Thyroid gland (tissue), 4 donors: ENCODE results near the gene TMEM151B. TPM values are rescaled to one million over a fixed set of nuclear protein-coding genes. Genes with fewer than 3 reads are reported as not detected.

Source experiments
- DNase-seq, 2 donors: peaks; one replicate each; pipeline ENCODE4 v3.0.0-alpha.2; 2019
- H3K27ac ChIP-seq, 3 donors: fragments of 200-600 bp; sonication (generic); 1 replicate in 2 of 3; 2 replicates in 1 of 3; pipeline ENCODE4 v1.5.1; 2016 to 2019; ENCODE audit warnings: mild to moderate bottlenecking in 1 of 3, moderate library complexity in 1 of 3
- H3K27me3 ChIP-seq: fragments of 200-600 bp; sonication (generic); one replicate; pipeline ENCODE4 v1.5.1; 2019
- H3K36me3 ChIP-seq, 2 donors: fragments of 200-600 bp; sonication (generic); one replicate each; pipeline ENCODE4 v1.5.1; 2016 to 2019
- H3K4me1 ChIP-seq, 2 donors: fragments of 200-600 bp; sonication (generic); one replicate each; pipeline ENCODE4 v1.5.1; 2017 to 2019
- H3K4me3 ChIP-seq, 3 donors: fragments of 200-600 bp; sonication (generic); replicated peaks in 1 of 3; 1 replicate in 2 of 3; 2 replicates in 1 of 3; pipeline ENCODE4 v1.5.1; 2016; ENCODE audit warnings: mild to moderate bottlenecking in 1 of 3
- H3K9me3 ChIP-seq: fragments of 200-600 bp; sonication (generic); one replicate; pipeline ENCODE4 v1.5.1; 2017
- CTCF ChIP-seq, 6 experiments: fragments of 200-600 bp in 3 of 6; fragments of 450-650 bp in 3 of 6; sonication (generic) in 3 of 6; IDR thresholded peaks; one replicate each; pipeline ENCODE4 v1.5.1; 2016 to 2019; ENCODE audit warnings: antibody characterized with exemption in 6 of 6, mild to moderate bottlenecking in 2 of 6, inconsistent platforms in 1 of 6, moderate library complexity in 1 of 6
- POLR2A ChIP-seq, 2 donors: fragments of 450-650 bp; IDR thresholded peaks; one replicate each; pipeline ENCODE4 v1.6.1; 2017; ENCODE audit warnings: antibody characterized with exemption in 2 of 2, mild to moderate bottlenecking in 2 of 2, moderate library complexity in 1 of 2
- WGBS, 2 donors: methylation state at CpG; one replicate each; pipeline ENCODE4 v1.1.5; 2017; 5-methylcytosine and 5-hydroxymethylcytosine counted together
- intact Hi-C: fragments of 100-400 bp; cut with DNase I; formaldehyde crosslinking; loops from one replicate; pipeline ENCODE4 v1.15.1; 2023
- total RNA-seq, 4 donors: library from RNA; depleted of rRNA; stranded (reverse); fragments of >200 nt; gene quantifications; one replicate each; pipeline ENCODE4 v1.2.3, GENCODE V29; 2016

The TMEM151B gene
- total RNA-seq, 4 donors from 2014 or later: not detected

DNA sequence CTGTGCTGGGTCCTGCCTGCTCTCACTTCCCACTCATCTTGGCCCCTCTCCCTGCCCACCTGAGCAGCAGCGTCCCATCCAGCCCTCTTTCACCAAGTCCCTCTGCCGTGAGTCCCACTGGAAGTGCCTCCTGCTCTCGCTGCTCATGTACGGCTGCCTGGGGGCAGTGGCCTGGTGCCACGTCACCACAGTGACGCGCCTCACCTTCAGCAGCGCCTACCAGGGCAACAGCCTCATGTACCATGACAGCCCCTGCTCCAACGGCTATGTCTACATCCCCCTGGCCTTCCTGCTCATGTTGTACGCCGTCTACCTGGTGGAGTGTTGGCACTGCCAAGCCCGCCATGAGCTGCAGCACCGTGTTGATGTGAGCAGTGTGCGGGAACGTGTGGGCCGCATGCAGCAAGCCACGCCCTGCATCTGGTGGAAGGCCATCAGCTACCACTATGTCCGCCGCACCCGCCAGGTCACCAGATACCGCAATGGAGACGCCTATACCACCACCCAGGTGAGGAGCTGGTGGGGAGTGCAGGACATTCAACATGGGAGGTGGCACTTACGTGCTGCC, 2.8 kb downstream of the TMEM151B start:
- peaks cover 0 to 15% of the 10 kb centered on the region in 2 donors for H3K4me1 ChIP-seq
- peaks cover 10% of the 10 kb centered on the region for H3K27me3 ChIP-seq
- intact Hi-C loops: no loop called here
- no peaks in the 10 kb centered on the region for H3K9me3 ChIP-seq
- no peak for DNase-seq
- WGBS, 2 donors: 84 to 91% methylated on average over 21 to 23 of the region's 23 CpGs
- no peaks in the 10 kb centered on the region for H3K36me3 ChIP-seq
- H3K4me3 ChIP-seq: no peak overlapping the region
- no peak overlapping the region for H3K27ac ChIP-seq
- no peak for TF ChIP-seq CTCF (IDR thresholded peaks at IDR 0.05)
- TF ChIP-seq POLR2A (IDR thresholded peaks at IDR 0.05): no peak

DNA sequence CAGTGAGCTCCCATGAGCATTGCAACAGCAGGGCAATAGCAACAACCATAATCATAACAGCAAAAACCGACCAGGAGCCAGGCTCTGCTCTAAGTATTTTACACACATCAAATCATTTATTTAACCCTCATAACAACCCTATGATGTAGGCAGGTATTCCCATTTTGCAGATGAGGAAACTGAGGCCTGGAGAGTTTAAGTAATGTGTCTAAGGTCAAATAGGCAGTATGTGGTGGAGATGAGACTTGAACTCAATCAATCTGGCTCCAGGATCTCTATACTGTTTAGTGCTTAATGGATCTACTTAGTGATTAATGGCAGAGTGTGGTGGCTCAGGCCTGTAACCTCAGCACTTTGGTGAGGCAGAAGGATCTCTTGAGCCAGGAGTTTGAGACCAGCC, 3.4 kb downstream of the TMEM151B start:
- Histone ChIP-seq H3K36me3 (no peaks in the 10 kb centered on the region), H3K27me3 (peaks cover 10% of the 10 kb centered on the region), H3K4me1 (peaks cover 0 to 15% of the 10 kb centered on the region in 2 donors), H3K9me3 (no peaks in the 10 kb centered on the region), H3K4me3 (no peak overlapping the region), H3K27ac (no peak overlapping the region)
- intact Hi-C loops: no loop called here
- no peak for DNase-seq
- no peak for TF ChIP-seq POLR2A (IDR thresholded peaks at IDR 0.05)
- TF ChIP-seq CTCF (IDR thresholded peaks at IDR 0.05): no peak
- WGBS, 2 donors: 72 to 89% methylated on average over 1 of the region's 1 CpG

- intact Hi-C loops: no loop called here
- Histone ChIP-seq H3K4me3 (no peak overlapping the region), H3K36me3 (no peaks in the 10 kb centered on the region), H3K4me1 (peaks cover 0 to 12% of the 10 kb centered on the region in 2 donors), H3K27me3 (peaks cover 10% of the 10 kb centered on the region), H3K27ac (no peak overlapping the region), H3K9me3 (no peaks in the 10 kb centered on the region)
- WGBS, 2 donors: 82 to 86% methylated on average over 46 to 55 of the region's 59 CpGs
- DNase-seq: no peak
- TF ChIP-seq POLR2A (IDR thresholded peaks at IDR 0.05) (no peak), CTCF (IDR thresholded peaks at IDR 0.05) (no peak)
These were observed 5.1 kb downstream of the TMEM151B start for GRCh38 chr6:44275271-44275748.

GRCh38 chr6:44275749-44276648, 5.7 kb downstream of the TMEM151B start:
- 23% methylated on average over 16 of the region's 109 CpGs; no CpG with 5 or more reads in 1 of the 2 donors for WGBS, 2 donors
- DNase-seq: peak; percentile 20 to 24
- Histone ChIP-seq H3K4me3 (peak overlapping the region in 1 of 3 donors; percentile 21), H3K4me1 (peaks cover 0 to 9% of the 10 kb centered on the region in 2 donors), H3K27ac (no peak overlapping the region), H3K9me3 (no peaks in the 10 kb centered on the region), H3K36me3 (no peaks in the 10 kb centered on the region), H3K27me3 (peaks cover 10% of the 10 kb centered on the region)
- intact Hi-C loops: no loop called here
- TF ChIP-seq POLR2A (IDR thresholded peaks at IDR 0.05): no peak
- no peak for TF ChIP-seq CTCF (IDR thresholded peaks at IDR 0.05)
